CD4-positive, alpha-beta T cell (primary cell): ENCODE data around the gene STRA6. TPM values are rescaled to one million over a fixed set of nuclear protein-coding genes. Genes with fewer than 3 reads are reported as not detected.

Experiments
- ATAC-seq: fragments of 200-7000 bp; cut with Tn5 transposase; one replicate; pipeline ENCODE4 v1.10.0; 2022; ENCODE audit warnings: mild to moderate bottlenecking; ENCODE audit not compliant: poor library complexity
- CTCF ChIA-PET: fragments of 350-600 bp; sonication (Branson Sonifier 250); formaldehyde crosslinking; loops from one replicate; lab custom pipeline; 2021; ENCODE audit warnings: antibody characterized with exemption, inconsistent platforms; lab: Charles Lee
- POLR2A ChIA-PET: fragments of 350-600 bp; sonication (Branson Sonifier 250); formaldehyde crosslinking; loops from one replicate; lab custom pipeline; 2021; ENCODE audit warnings: antibody characterized with exemption, inconsistent platforms; lab: Charles Lee
- DNase-seq, 14 experiments: peaks; one replicate each; pipeline ENCODE4 v3.0.0-alpha.2; 2013 to 2020; ENCODE audit warnings: mixed read lengths in 2 of 14
- H3K27ac ChIP-seq, 2 donors: one replicate each; pipeline versions ENCODE4 v1.5.1 to v1.7.0; 2013; ENCODE audit warnings: low read length in 2 of 2, low read depth in 1 of 2, mild to moderate bottlenecking in 1 of 2
- H3K27me3 ChIP-seq, 2 experiments: 1 replicate in 1 of 2; 2 replicates in 1 of 2; pipeline versions ENCODE4 v1.6.1 to v1.7.0; 2013; ENCODE audit warnings: low read length in 2 of 2, control low read depth in 1 of 2, mild to moderate bottlenecking in 1 of 2, moderate library complexity in 1 of 2; ENCODE audit not compliant: insufficient read depth in 2 of 2, control insufficient read depth in 1 of 2
- H3K36me3 ChIP-seq: one replicate; pipeline ENCODE4 v1.6.1; 2013; ENCODE audit warnings: low read length, control low read depth; ENCODE audit not compliant: insufficient read depth
- H3K4me1 ChIP-seq: one replicate; pipeline ENCODE4 v1.6.1; 2013; ENCODE audit warnings: low read length, control low read depth; ENCODE audit not compliant: insufficient read depth
- H3K4me3 ChIP-seq: one replicate; pipeline ENCODE4 v1.5.1; 2013; ENCODE audit warnings: mild to moderate bottlenecking, low read length, moderate library complexity
- H3K9me3 ChIP-seq, 2 experiments: 1 replicate in 1 of 2; 2 replicates in 1 of 2; pipeline versions ENCODE4 v1.6.1 to v1.7.0; 2013; ENCODE audit warnings: low read length in 2 of 2, mild to moderate bottlenecking in 2 of 2, control low read depth in 1 of 2, moderate library complexity in 1 of 2; ENCODE audit not compliant: control insufficient read depth in 1 of 2, insufficient read depth in 1 of 2
- H3K27ac Mint-ChIP-seq: one replicate; pipeline ENCODE4 v1.8.0; 2020; ENCODE audit warnings: mixed read lengths
- H3K27me3 Mint-ChIP-seq: one replicate; pipeline ENCODE4 v1.8.0; 2021; ENCODE audit warnings: mixed read lengths
- H3K36me3 Mint-ChIP-seq: one replicate; pipeline ENCODE4 v1.8.0; 2021; ENCODE audit warnings: low read depth, mixed read lengths
- H3K4me1 Mint-ChIP-seq: one replicate; pipeline ENCODE4 v1.8.0; 2021; ENCODE audit warnings: low read depth, mixed read lengths
- H3K4me3 Mint-ChIP-seq: one replicate; pipeline ENCODE4 v1.8.0; 2020; ENCODE audit warnings: mild to moderate bottlenecking, mixed read lengths
- H3K9me3 Mint-ChIP-seq: one replicate; pipeline ENCODE4 v1.8.0; 2020; ENCODE audit warnings: mixed read lengths
- CTCF ChIP-seq: fragments of 200-600 bp; IDR thresholded peaks from one replicate; pipeline ENCODE4 v1.8.0; 2022; ENCODE audit warnings: antibody characterized with exemption, mild to moderate bottlenecking
- intact Hi-C, 2 experiments: fragments of 100-400 bp; cut with DNase I in 1 of 2; cut with micrococcal nuclease in 1 of 2; formaldehyde crosslinking; loops; one replicate each; pipeline versions ENCODE4 v1.15.1 to v1.9.0; 2023 to 2025; cut with DNase I, micrococcal nuclease
- total RNA-seq, 174 experiments: library from RNA in 2 of 174; stranded (reverse) in 2 of 174; gene quantifications; one replicate each; pipeline ENCODE4 v1.2.3 and lab custom pipeline; 2021 to 2026

The STRA6 gene
- total RNA-seq, 2 experiments from 2014 or later: not detected

GRCh38 chr15:74227968-74228722 lies 25.6 kb upstream of the STRA6 start:
- Mint-ChIP-seq H3K4me3 (no peak overlapping the region), H3K27me3 (peaks cover 3% of the 10 kb centered on the region), H3K4me1 (peaks cover 19% of the 10 kb centered on the region), H3K27ac (no peak overlapping the region), H3K36me3 (no peaks in the 10 kb centered on the region), H3K9me3 (no peaks in the 10 kb centered on the region)
- Histone ChIP-seq H3K4me3 (no peak overlapping the region), H3K36me3 (no peaks in the 10 kb centered on the region), H3K4me1 (no peaks in the 10 kb centered on the region), H3K27me3 (peaks cover 0 to 2% of the 10 kb centered on the region in 2 experiments), H3K9me3 (peaks cover 0 to 8% of the 10 kb centered on the region in 2 experiments), H3K27ac (no peak overlapping the region)
- ATAC-seq (no peak), DNase-seq (no peak)
- CTCF ChIA-PET: no interaction called here
- intact Hi-C loops: no loop called here
- TF ChIP-seq CTCF: no peak
- POLR2A ChIA-PET: no interaction called here

- POLR2A ChIA-PET: no interaction called here
Measured at GRCh38 chr15:74226761-74227540, 24.4 kb upstream of the STRA6 start.

GRCh38 chr15:74225928-74226327 lies 23.3 kb upstream of the STRA6 start:
- no peak for DNase-seq

More at GRCh38 chr15:74226761-74227540, 24.4 kb upstream of the STRA6 start:
- peaks cover 0 to 8% of the 10 kb centered on the region in 2 experiments for H3K9me3 ChIP-seq
- H3K27me3 ChIP-seq: peaks cover 0 to 2% of the 10 kb centered on the region in 2 experiments
- TF ChIP-seq CTCF: no peak
- Mint-ChIP-seq H3K27me3 (peaks cover 8% of the 10 kb centered on the region), H3K27ac (no peak overlapping the region), H3K36me3 (no peaks in the 10 kb centered on the region), H3K9me3 (no peaks in the 10 kb centered on the region), H3K4me3 (no peak overlapping the region), H3K4me1 (peaks cover 19% of the 10 kb centered on the region)
- intact Hi-C loops: no loop called here
- H3K4me1 ChIP-seq: no peaks in the 10 kb centered on the region
- no peak overlapping the region for H3K4me3 ChIP-seq
- H3K36me3 ChIP-seq: no peaks in the 10 kb centered on the region
- CTCF ChIA-PET: no interaction called here
- DNase-seq: no peak
- H3K27ac ChIP-seq: no peak overlapping the region
- ATAC-seq: no peak

More at GRCh38 chr15:74225928-74226327, 23.3 kb upstream of the STRA6 start:
- Mint-ChIP-seq H3K4me3 (no peak overlapping the region), H3K4me1 (peaks cover 19% of the 10 kb centered on the region), H3K27ac (no peak overlapping the region), H3K36me3 (no peaks in the 10 kb centered on the region), H3K9me3 (no peaks in the 10 kb centered on the region), H3K27me3 (peaks cover 8% of the 10 kb centered on the region)
- no peak for TF ChIP-seq CTCF
- peaks cover 0 to 2% of the 10 kb centered on the region in 2 experiments for H3K9me3 ChIP-seq
- H3K36me3 ChIP-seq: no peaks in the 10 kb centered on the region
- ChIA-PET CTCF (no interaction called here), POLR2A (no interaction called here)
- intact Hi-C loops: no loop called here
- H3K4me1 ChIP-seq: no peaks in the 10 kb centered on the region
- ATAC-seq: no peak
- no peak overlapping the region for H3K27ac ChIP-seq
- H3K4me3 ChIP-seq: no peak overlapping the region
- peaks cover 0 to 5% of the 10 kb centered on the region in 2 experiments for H3K27me3 ChIP-seq
